GM23248 (cell line): ENCODE results near the gene POU2AF3. TPM values are rescaled to one million over a fixed set of nuclear protein-coding genes. Genes with fewer than 3 reads are reported as not detected.

Experiments used
- DNase-seq: peaks from one replicate; pipeline ENCODE4 v3.0.0-alpha.2; 2015
- H2AFZ ChIP-seq: fragments of 200-600 bp; sonication (generic); 2 replicates; pipeline ENCODE4 v1.6.1; 2016; ENCODE audit warnings: antibody characterized with exemption
- H3F3A ChIP-seq: fragments of 200-600 bp; sonication (generic); 2 replicates; pipeline ENCODE4 v1.6.1; 2016; ENCODE audit warnings: mild to moderate bottlenecking, antibody characterized with exemption, mixed run types; ENCODE audit not compliant: insufficient read depth
- H3K27ac ChIP-seq: fragments of 200-600 bp; sonication (generic); 2 replicates; pipeline ENCODE4 v1.5.1; 2016; ENCODE audit warnings: mild to moderate bottlenecking
- H3K27me3 ChIP-seq: fragments of 200-600 bp; sonication (generic); replicated peaks from 2 replicates; pipeline ENCODE4 v1.6.1; 2016; ENCODE audit warnings: mild to moderate bottlenecking; ENCODE audit not compliant: insufficient read depth
- H3K36me3 ChIP-seq: fragments of 200-600 bp; sonication (generic); 2 replicates; pipeline ENCODE4 v1.6.1; 2016; ENCODE audit warnings: low read depth, mild to moderate bottlenecking
- H3K4me1 ChIP-seq: fragments of 200-600 bp; sonication (generic); 2 replicates; pipeline ENCODE4 v1.6.1; 2016; ENCODE audit warnings: mild to moderate bottlenecking; ENCODE audit not compliant: insufficient read depth
- H3K4me2 ChIP-seq: fragments of 200-600 bp; sonication (generic); one replicate; pipeline ENCODE4 v1.6.1; 2016; ENCODE audit warnings: mild to moderate bottlenecking; ENCODE audit not compliant: unreplicated experiment
- H3K4me3 ChIP-seq: fragments of 200-600 bp; sonication (generic); 2 replicates; pipeline ENCODE4 v1.5.1; 2016; ENCODE audit warnings: mild to moderate bottlenecking
- H3K79me2 ChIP-seq: fragments of 200-600 bp; sonication (generic); 2 replicates; pipeline ENCODE4 v1.6.1; 2016; ENCODE audit warnings: mild to moderate bottlenecking; ENCODE audit not compliant: insufficient read depth
- H3K9ac ChIP-seq: fragments of 200-600 bp; sonication (generic); 2 replicates; pipeline ENCODE4 v1.6.1; 2016; ENCODE audit warnings: mild to moderate bottlenecking
- H3K9me2 ChIP-seq: fragments of 200-600 bp; sonication (generic); 2 replicates; pipeline ENCODE4 v1.6.1; 2016; ENCODE audit warnings: mixed run types, mild to moderate bottlenecking, moderate library complexity; ENCODE audit not compliant: insufficient read depth
- H3K9me3 ChIP-seq: fragments of 200-600 bp; sonication (generic); one replicate; pipeline ENCODE4 v1.6.1; 2017; ENCODE audit warnings: low read depth
- H4K20me1 ChIP-seq: fragments of 200-600 bp; sonication (generic); 2 replicates; pipeline ENCODE4 v1.6.0; 2016; ENCODE audit not compliant: insufficient read depth
- EZH2 ChIP-seq: fragments of 200-600 bp; sonication (generic); IDR thresholded peaks from 2 replicates; pipeline ENCODE4 v1.6.1; 2018; ENCODE audit warnings: antibody characterized with exemption, mild to moderate bottlenecking; ENCODE audit not compliant: insufficient read depth, poor library complexity, severe bottlenecking
- EZH2phosphoT487 ChIP-seq: fragments of 200-600 bp; sonication (generic); IDR thresholded peaks from 2 replicates; pipeline ENCODE4 v1.6.1; 2018; ENCODE audit warnings: antibody characterized with exemption, moderate library complexity, mild to moderate bottlenecking, low read depth; ENCODE audit not compliant: insufficient read depth
- WGBS, 2 experiments: methylation state at CpG; one replicate each; pipeline ENCODE4 v1.1.6; 2015 to 2017; ENCODE audit warnings: low lambda C conversion rate in 2 of 2, low coverage in 1 of 2; ENCODE audit errors: missing lambda C conversion rate in 2 of 2; 5-methylcytosine and 5-hydroxymethylcytosine counted together
- in situ Hi-C: fragments of 300-500 bp; cut with MboI; formaldehyde crosslinking; loops from 2 replicates; pipeline ENCODE4 v1.15.0; 2020
- polyA plus RNA-seq: library from polyadenylated mRNA; unstranded; fragments of >200 nt; fragmentation: Nextera tagmentation; extraction: Ambion mirVana; gene quantifications from 2 replicates; pipeline ENCODE4 v1.2.1, GENCODE V29; 2016
- total RNA-seq: library from RNA; depleted of rRNA; stranded (reverse); fragments of >200 nt; shearing (Covaris generic); gene quantifications from 2 replicates; pipeline ENCODE4 v1.2.3, GENCODE V29; 2014

Gene POU2AF3
- total and polyA plus RNA-seq, 2 experiments from 2014 or later = not detected

DNA sequence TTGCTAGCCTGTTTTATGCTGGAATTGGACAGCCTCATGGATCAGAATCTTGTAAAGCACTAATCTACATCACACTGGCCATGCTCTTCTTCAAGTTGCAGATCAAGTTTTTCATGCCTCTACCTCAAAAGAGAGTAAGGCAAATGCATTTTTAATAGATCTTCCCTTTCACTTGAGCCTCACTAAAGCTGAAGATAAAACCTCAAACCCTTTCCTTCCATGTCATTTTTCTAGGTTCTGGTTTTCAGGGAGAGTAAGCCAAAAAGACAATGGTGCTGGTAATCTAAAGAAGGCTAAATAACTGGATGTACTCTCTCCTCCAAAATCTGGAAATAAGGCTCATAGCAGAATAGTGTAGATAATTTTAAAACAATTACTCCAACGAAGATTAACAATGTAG, 52.5 kb downstream of the POU2AF3 start:
- in situ Hi-C loops = no loop called here
- no peaks in the 10 kb centered on the region for H3K79me2 ChIP-seq
- TF ChIP-seq EZH2phosphoT487 (no peak), EZH2 (no peak)

DNA sequence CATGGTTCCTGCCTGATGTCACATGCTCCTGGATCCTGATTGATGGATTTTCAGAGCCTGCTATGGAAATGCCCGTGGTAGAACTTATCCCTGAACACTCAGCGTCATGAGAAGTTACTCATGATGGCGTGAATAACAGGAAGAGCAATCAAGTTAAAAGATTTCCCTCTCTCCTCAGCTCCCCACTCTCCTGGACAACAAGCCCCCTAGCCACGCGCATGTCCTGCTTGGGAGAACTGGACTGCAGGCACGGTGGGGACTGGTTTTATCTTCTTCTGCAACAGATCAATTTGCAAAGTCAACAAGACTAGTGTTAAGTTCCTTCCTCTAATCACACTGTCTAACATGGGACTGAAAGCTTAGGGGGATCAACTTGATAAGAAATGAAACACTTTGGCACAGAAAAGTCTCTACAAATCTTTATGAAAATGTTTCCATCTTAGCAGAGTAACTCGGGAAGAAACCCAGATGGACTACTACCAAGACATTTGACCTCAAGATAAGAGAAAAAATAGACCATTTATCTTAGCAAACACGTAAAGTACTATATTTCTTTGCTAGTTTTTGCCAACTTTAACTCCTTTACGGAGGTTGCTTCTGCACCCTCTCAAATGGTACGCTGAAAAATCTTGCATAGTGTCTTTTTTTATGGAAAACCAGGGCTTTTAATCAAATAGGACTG, 53.2 kb downstream of the POU2AF3 start:
- H3K4me3 ChIP-seq = no peak overlapping the region
- H3K4me1 ChIP-seq = peaks cover 10% of the 10 kb centered on the region
- no peaks in the 10 kb centered on the region for H3K79me2 ChIP-seq
- peaks cover 9% of the 10 kb centered on the region for H3F3A ChIP-seq
- no peak for DNase-seq
- no peak overlapping the region for H3K4me2 ChIP-seq
- no peak for TF ChIP-seq EZH2
- TF ChIP-seq EZH2phosphoT487 = no peak
- H3K9me2 ChIP-seq = no peaks in the 10 kb centered on the region
- in situ Hi-C loops = no loop called here
- H2AFZ ChIP-seq = no peak overlapping the region
- H4K20me1 ChIP-seq = no peaks in the 10 kb centered on the region
- no peaks in the 10 kb centered on the region for H3K36me3 ChIP-seq
- H3K9me3 ChIP-seq = no peaks in the 10 kb centered on the region
- no peak overlapping the region for H3K9ac ChIP-seq
- no peaks in the 10 kb centered on the region for H3K27me3 ChIP-seq
- H3K27ac ChIP-seq = no peak overlapping the region
- 75 to 78% methylated on average over 10 of the region's 10 CpGs for WGBS, 2 experiments

More for the DNA sequence above, 52.5 kb downstream of the POU2AF3 start:
- DNase-seq = no peak
- Histone ChIP-seq H3K4me3 (no peak overlapping the region), H3K9me3 (no peaks in the 10 kb centered on the region), H3K27ac (no peak overlapping the region), H3F3A (peaks cover 10% of the 10 kb centered on the region), H2AFZ (no peak overlapping the region), H3K9me2 (no peaks in the 10 kb centered on the region), H3K9ac (no peak overlapping the region), H4K20me1 (no peaks in the 10 kb centered on the region), H3K27me3 (no peaks in the 10 kb centered on the region), H3K4me2 (no peak overlapping the region), H3K36me3 (no peaks in the 10 kb centered on the region), H3K4me1 (peaks cover 10% of the 10 kb centered on the region)
- 53 to 56% methylated on average over 1 of the region's 1 CpG for WGBS, 2 experiments

DNA sequence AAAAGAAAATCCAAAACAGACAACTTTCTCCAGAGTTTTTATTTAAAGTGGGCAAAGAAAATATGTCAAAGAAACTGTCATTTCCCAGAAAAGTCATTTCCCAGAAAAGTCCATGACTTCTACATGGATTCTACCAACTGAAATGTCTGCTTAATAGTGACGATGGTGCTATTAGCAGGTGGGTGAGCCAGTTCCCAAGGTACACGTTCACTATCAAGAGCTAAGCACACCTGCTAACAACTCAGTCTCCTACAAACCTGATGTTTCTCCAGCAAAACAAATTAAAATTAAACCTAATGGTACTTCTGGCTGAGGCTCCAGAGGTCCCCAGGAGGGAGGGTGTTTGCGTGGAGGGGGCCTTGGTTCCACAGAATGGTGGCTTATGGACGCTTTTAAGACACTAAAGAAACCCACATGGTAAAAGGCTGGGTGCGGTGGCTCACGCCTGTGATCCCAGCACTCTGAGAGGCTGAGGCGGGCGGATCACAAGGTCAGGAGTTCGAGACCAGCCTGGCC, 53.9 kb downstream of the POU2AF3 start:
- Histone ChIP-seq H3F3A (peaks cover 2% of the 10 kb centered on the region), H3K27ac (no peak overlapping the region), H3K9me3 (no peaks in the 10 kb centered on the region), H2AFZ (no peak overlapping the region), H3K4me3 (no peak overlapping the region), H3K9me2 (no peaks in the 10 kb centered on the region), H3K4me1 (peaks cover 3% of the 10 kb centered on the region), H3K4me2 (no peak overlapping the region), H3K36me3 (no peaks in the 10 kb centered on the region), H4K20me1 (no peaks in the 10 kb centered on the region), H3K9ac (no peak overlapping the region), H3K27me3 (no peaks in the 10 kb centered on the region), H3K79me2 (no peaks in the 10 kb centered on the region)
- DNase-seq = no peak
- TF ChIP-seq EZH2phosphoT487 (no peak), EZH2 (no peak)
- 70 to 76% methylated on average over 9 of the region's 9 CpGs for WGBS, 2 experiments
- in situ Hi-C loops = no loop called here

DNA sequence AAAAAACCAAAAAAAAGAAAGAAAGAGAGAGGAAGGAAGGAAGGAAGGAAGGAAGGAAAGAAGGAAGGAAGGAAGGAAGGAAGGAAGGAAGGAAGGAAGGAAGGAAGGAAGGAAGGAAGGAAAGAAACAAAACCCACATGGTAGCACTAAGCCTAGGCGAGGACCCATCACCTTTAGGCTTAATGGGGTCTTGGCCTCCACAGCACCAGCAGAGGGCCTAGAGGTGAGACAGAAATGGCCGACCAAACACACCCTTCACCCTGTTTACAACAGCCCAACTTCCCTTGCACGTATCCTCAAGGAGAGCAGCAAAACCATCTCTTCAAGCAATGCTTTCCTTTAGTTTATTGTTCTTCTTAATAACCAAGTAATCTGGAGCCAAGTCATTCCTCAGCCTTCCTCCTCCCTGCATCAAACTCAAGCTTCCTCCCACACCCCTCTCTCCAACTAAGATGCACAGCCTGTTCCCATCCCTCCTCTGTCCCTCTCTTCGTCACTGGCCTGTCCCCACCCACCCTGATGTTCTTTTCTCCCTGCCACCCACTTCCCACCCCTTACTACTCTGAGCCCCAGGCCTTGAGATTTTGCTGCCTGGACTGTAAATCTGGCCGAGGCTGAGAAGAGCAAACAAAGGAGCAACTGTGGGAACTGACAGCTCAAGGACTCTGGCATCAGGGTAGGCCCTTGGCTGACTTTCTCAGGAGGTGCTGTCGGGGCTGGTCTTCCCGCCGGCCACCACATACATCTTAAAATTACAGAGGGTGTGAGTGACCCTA, 54.8 kb downstream of the POU2AF3 start:
- Histone ChIP-seq H3K4me2 (no peak overlapping the region), H3K36me3 (no peaks in the 10 kb centered on the region), H3K4me3 (no peak overlapping the region), H4K20me1 (no peaks in the 10 kb centered on the region), H3K9me3 (no peaks in the 10 kb centered on the region), H3K79me2 (no peaks in the 10 kb centered on the region), H3K27ac (no peak overlapping the region), H2AFZ (no peak overlapping the region), H3K27me3 (no peaks in the 10 kb centered on the region), H3K9ac (no peak overlapping the region), H3F3A (no peaks in the 10 kb centered on the region), H3K9me2 (no peaks in the 10 kb centered on the region), H3K4me1 (no peaks in the 10 kb centered on the region)
- TF ChIP-seq EZH2 (no peak), EZH2phosphoT487 (no peak)
- WGBS, 2 experiments = 26 to 34% methylated on average over 7 to 8 of the region's 8 CpGs
- in situ Hi-C loops = no loop called here
- DNase-seq = no peak
